Activated CD8-positive, alpha-beta memory T cell treated with anti-CD3 and anti-CD28 coated beads, Interleukin-2, amount 50 U/mL, for 24 hours (primary cell): ENCODE measurements around the gene CLMP.
"Not testable (repeated sequence)": the region's sequence is repeated elsewhere in the genome, so short reads cannot be mapped to it uniquely, and the experiment has no call there.

Experiments
- DNase-seq: peaks from one replicate; pipeline ENCODE4 v3.0.0-alpha.2; 2020; ENCODE audit errors: extremely low read depth

Gene CLMP

DNA sequence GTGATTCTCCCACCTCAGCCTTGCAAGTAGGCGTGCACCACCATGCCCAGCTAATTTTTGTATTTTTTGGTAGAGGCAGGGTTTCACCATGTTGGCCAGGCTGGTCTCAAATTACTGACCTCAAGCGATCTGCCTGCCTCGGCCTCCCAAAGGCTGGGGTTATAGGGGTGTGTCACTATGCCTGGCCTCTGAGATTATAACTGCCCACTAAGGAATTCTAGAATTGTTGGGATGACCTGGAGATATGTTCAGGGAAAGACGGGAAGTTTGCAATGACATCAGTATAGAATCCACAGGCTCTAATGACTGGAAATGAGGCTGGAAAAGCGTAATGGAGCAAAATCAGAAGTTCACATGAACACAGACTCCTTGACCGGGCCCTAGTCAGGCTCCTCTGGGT lies 62.2 kb downstream of the CLMP start:
- DNase-seq, result no peak

DNA sequence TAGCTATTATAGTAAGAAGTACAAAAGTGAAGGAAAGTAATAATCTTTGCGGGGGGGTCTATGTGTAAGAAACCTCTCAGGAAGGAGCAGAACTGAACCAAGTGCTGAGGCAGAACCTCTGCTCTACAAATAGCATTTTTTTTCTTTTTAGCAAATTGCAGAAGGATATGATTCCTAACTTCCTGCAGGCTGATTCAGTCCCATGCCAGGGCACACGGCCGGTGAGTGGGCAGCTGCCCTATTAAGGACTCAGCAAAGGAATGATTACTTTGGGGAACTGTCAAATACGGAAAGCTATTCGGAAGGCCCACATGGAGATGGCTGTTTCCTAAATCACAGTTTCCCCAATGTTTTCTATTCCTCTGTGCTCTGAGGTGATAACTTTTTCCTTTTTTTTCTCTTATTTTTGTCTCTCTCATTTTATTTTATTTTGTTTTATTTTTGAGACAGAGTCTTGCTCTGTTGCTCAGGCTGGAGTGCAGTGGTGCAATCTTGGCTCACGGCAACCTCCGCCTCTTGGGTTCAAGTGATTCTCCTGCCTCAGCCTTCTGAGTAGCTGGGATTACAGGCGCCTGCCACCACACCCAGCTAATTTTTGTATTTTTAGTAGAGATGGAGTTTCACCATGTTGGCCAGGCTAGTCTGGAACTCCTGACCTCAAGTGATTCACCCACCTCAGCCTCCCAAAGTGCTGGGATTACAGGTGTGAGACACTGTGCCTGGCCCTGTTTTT lies 62.8 kb downstream of the CLMP start:
- not testable (repeated sequence) for DNase-seq

DNA sequence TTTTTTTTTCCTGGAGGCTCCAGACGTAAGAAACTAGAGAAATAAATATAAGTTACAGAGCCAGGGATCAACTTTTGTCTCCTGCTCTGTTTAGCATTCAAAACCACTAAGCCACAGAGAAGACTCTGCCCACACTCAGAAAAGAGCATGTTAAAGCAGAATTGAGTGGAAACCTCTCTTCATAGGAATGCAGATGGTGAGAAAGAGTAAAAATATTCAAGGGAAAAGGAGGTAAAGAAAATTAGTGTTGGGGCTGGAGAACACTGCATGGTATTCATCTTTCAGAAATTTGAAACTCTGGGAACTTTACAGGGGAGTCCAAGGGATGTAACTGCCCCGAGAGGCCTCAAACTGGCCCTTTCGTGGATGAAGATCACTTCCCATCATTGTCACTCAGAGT lies 65.1 kb downstream of the CLMP start:
- no peak for DNase-seq

DNA sequence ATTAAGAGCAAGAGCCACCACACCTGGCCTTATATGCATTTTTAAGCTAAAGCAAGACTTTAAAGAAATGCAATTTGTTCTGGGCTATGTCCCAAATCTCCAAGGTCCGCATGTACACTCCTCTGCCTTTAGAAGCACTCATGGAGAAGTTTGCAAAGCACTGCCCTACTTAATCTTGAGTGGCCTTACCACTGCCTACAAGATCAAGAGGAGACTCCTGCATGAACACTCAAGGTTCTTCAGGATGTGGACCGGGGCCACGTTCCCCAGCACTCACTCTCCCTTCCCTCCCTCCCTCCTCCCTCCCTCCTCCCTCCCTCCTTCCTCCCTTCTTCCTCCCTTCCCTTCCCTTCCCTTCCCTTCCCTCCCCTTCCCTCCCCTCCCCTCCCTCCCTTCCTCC lies 69.9 kb downstream of the CLMP start:
- DNase-seq, result no peak

DNA sequence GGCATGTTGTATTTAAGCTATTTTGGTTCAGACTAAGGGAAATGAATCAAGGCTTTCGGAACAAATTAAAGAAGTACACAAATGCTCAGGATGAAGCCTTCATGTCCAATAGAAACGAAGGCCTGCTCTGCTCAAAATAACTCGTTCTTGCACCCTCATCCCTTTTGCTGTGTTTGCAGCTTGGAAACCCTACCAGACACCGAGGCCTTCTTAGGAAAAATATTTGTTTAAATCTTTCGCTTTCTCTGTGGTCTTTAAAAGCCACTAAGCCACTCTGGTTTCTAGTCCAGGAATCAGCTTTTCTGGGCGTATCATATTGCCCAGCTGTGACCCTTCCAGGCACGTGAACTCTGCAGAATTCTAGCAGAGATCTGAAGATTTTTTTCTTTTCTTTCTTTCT lies 72.2 kb downstream of the CLMP start:
- no peak for DNase-seq

DNA sequence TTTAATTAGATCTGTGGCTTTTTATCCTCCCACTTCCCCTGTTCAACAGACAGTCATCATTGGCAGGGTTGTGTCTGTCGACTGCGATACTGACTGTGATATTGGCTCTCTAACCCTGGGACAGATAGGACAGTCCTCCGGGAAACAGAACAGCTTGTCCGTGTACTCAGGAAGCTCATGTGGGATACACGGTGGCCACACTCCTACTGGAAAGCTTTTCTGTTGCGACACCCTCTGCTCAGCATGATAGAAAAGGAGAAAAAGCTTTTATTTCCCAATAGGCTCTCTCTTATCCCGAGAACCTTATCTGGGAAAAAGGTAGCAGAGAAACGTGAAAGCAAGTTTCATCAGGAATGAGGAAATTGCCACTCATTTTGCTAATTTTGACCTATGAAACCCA lies 72.7 kb downstream of the CLMP start:
- no peak for DNase-seq

DNA sequence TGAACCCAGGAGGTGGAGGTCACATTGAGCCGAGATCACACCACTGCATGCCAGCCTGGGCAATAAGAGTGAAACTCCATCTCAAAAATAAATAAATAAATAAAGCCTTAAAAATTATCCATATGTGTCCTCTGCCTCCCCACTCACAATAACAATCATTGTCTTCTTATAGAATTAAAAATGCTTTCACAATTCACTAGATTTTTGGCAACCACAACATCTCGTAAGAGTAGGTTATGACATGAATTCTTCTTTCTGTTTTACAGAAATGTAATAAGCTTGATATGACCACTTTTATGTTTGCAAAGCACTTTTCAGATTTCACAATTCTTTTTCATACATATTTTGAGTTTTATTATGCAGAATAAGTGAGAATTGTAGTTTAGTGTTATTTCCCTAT lies 78.6 kb downstream of the CLMP start:
- DNase-seq, result no peak

DNA sequence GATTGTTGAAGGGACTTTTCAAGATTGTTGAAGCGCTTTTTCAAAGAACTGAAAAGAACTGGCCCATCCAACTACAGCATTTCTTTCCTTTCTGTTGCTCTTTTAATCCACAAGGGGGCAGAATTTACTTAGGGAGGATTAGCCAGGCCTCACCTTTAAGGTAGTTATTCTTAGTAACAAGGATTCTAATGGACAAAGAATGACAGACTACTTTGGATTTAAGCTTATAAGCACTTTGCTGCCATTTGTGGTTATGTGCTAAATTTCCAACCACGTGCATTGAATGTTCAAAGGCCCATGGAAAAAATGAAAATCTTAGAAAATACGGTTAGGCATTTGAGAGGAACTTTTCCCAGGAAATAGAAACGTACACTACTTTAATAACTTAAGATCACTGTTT lies 83.6 kb downstream of the CLMP start:
- no peak for DNase-seq

DNA sequence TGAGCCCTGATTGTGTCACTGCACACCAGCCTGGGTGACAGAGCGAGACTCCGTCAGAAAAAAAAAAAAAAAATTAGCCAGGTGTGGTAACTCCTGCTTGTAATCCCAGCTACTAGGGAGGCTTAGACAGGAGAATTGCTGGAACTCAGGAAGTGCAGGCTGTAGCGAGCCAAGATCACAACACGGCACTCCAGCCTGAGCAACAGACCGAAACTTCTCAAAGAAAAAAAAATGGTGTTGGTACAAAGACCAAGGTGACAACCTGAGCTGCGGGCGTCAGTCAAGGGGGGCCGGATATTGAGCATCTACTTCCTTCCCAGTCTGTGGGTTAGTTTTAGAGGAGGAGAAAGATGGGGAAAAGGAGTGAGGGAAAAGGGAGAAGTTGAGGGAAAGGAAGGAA lies 84.7 kb downstream of the CLMP start:
- DNase-seq, result no peak

DNA sequence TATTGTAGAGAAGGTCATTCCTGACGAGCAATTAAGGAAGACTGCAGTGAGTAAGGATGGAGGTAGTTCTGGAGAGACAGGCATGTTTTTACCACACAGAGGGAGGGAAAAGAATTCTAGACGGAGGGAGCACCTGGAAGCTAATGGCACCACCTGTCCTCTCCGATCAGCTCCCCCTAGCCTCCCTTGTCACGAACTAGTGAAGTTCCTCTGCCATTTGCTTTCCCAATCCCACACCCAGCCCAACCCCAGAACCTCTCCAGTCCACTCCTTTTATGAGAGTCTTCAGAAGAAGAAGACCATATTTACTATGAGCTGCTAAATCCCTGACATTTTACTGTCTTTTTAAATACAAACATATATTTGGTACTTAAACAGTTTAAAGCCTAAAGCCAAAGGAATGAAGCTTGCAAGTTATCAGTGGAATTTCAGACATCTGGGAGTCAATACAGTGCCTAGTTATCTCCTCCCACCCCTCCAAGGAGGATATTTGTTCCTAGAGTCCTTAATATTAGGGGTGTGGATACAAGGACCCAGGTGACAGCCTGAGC lies 87.0 kb downstream of the CLMP start:
- no peak for DNase-seq

DNA sequence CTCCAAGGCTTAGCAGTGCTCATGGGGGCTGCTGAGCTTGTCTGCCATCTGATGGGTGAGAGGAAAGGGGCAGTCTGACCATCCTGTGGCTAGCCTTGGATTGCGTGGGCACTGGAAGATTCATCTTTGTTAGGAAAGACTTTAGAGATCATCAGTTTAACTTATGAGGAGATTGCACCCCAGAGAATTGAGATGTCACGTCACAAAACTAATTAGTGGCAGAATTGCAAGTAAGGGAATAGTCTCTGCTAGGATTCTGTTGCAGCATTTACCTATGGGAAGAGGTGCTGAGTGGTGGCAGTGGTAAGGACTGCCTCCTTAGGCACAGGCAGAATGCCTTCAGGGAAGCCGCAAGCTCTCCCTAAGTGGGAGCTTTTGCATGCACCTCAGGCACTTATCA lies 90.4 kb downstream of the CLMP start:
- no peak for DNase-seq

DNA sequence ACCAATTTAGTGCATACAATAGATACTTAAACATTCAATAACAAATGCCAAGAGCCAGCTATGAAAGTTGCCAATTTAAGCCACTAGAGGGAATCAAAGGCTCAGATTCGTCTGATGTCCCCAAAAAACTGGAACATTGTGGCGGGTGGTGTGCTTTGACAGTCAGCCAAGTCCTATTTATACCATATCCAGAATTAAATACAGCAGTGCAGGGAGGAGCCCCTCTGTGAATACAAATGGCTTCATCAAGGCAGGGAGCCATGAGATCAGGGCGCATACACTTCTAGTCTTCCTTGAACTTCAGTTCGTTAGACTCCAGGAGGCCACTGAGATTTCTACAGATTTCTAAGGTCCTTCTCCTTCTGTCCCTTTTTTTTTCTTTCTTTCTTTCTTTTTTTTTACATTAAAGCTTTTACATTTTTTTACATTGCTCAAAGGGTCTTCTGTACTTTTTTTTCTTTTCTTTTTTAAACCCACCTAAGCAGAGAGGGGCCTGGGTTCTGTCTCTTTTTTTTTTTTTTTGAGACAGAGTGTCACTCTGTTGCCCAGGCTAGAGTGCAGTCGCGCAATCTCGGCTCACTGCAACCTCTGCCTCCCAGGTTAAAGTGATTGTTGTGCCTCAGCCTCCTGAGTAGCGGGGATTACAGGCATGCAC lies 91.6 kb downstream of the CLMP start:
- DNase-seq, result no peak

DNA sequence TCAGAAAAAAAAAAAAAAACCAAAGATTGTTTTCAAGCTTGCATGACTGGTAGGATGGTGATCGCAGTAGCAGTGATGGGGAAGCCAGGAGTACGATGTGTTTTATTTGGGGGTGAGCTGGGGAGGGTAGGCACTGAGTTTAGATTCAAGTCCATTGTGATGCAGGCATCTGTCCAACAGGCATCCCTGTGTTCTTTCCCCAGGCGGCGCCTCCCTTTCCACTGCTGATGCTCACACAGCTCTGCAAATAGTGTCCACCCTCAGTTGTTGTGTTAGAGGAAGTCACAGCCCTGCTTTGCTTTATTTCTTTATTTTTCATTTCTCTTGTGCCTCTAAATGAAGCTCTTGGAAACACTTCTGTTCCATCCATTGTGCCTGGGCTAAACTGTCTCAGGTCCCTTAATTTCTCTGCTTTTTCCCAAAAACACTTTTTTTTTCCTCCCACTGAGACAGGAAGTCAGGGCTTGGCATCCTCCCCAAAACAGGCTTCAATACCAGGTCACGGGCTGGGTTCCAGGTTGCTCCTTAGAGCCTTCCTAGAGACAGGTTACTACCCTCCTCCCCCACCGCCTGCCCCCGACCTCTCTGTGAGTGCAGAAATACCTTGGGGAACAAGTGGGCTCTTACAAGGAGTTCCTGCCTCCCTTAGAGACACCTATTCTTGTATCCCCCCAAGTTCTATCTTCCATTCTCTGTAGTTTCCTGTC lies 94.5 kb downstream of the CLMP start:
- DNase-seq, result no peak

DNA sequence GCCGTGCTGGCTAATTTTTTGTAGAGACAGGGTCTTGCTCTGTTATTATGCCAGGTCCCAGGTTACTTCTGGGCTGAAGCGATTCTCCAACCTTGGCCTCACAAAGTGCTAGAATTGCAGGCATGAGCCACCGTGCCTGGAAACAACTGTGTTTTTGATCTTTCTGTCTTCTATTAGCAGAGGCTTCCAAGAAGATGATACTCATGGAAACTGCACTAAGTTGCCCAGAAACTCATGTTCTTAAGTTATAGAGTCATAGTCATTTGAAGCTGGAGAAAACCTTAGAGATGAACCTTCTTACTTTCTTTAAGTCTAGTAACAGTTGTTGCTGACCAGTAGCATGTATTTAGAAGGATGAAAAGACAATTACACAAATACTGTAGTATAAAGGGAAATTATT lies 96.1 kb downstream of the CLMP start:
- no peak for DNase-seq

DNA sequence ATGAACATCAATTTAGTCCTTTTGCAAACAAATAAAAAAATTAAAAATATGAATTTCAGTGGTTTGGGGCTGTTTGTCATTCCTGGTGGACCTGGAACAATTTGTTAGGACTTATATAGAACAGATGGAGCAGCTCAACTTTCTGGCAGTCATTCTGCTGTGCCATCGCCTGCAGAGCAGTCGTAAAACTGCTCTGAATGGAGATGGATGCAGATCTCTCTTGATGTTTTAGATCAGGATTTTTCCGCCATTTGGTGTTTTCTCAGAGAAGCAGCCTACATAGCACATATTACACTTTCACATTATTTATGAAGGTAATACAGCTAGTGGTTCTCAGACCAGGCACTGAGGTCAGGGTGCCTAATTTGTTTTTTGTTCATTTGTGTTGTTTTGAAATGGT lies 101.3 kb downstream of the CLMP start:
- no peak for DNase-seq

DNA sequence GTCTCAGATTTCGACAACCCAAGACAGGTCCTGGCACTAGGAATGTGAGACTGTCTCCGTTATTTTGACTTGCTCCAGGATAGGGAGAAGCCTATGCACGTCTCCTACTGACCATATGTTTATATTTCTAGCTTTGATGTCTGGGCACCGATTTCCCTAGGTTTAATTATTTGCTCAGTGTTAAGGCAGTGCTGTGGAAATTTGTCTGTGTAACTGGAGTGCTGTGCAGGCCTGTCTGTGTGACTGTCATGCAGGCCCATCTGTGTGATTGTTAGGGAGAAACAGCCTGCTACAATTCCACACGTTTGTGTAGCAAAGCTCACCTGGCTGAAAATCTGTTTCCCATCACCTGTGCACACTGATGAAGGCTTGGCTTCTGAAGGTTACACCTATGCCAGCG lies 103.5 kb downstream of the CLMP start:
- no peak for DNase-seq

DNA sequence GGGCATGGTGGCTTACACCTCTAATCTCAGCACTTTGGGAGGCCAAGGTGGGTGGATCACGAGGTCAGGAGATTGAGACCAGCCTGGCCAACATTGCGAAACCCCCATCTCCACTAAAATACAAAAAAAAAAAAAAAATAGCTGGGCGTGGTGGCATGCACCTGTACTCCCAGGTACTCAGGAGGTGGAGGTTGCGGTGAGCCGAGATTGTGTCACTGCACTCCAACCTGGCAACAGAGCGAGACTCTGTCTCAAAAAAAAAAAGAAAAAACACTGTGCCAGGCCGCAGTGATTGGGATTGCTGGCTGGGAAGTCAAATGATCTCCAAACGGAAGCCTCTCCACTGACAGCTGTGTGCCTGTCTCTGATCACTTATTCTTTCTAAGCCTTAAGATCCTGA lies 104.9 kb downstream of the CLMP start:
- DNase-seq, result not testable (repeated sequence)

DNA sequence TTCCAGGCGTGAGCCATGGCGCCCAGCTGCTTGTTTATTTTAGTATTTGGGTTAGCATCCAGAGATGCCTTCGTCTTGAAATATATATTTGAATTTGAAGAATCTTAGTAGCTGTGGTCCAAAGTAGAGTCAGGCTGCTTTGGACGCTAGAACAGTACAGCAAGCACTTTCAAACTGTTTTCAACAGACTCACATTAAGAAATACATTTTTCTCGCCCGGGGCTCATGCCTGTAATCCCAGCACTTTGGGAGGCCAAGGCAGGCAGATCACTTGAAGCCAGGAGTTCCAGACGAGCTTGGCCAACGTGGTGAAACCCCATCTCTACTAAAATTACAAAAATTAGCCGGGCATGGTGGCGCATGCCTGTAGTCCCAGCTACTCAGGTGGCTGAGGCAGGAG lies 106.2 kb downstream of the CLMP start:
- DNase-seq, result not testable (repeated sequence)

DNA sequence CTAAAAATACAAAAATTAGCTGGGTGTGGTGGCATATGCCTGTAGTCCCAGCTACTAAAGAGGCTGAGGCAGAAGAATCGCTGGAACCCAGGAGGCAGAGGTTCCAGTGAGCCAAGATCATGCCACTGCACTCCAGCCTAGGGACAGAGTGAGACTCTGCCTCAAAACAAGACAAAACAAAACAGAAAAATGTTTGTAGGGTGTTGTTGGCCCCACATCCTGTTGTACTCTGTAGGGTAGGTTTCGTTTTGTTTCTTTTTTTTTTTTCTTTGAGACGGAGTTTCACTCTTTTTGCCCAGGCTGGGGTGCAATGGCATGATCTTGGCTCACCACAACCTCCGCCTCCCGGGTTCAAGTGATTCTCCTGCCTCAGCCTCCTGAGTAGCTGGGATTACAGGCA lies 107.4 kb downstream of the CLMP start:
- DNase-seq, result not testable (repeated sequence)

DNA sequence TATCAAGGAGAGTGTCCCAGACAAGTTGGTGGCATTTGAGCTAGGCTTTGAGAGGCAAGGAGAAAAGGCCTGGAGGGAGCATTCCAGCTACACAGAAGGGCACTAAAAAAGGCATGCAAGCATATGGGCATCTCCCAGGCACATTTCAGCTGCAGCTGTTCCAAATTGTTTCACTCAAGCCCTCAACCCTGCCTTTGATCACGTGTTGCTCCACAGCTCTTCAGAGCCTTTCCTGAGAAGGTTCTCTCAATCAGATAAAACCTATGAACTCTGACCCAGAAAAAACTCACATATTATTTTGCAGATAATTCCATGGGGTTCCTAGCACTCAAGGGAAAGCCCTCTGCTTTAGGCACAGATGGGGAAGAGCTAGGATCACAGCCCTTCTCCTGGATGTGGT lies 108.7 kb downstream of the CLMP start:
- no peak for DNase-seq

DNA sequence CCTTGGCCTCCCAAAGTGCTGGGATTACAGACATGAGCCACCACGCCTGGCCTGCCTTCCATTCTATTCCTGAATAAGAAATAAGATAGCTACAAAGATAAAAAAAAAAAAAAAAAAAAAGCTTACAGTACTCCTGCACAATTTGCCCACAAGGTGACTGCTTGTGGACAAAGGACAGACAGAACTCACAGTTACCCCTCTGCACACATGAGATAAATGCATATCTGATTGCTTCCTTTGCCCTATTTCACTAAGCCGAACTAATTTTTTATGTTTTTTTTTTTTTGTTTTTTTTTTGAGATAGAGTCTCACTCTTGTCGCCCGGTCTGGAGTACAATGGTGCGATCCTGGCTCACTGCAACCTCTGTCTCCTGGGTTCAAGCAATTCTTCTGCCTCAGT lies 109.6 kb downstream of the CLMP start:
- DNase-seq, result no peak

DNA sequence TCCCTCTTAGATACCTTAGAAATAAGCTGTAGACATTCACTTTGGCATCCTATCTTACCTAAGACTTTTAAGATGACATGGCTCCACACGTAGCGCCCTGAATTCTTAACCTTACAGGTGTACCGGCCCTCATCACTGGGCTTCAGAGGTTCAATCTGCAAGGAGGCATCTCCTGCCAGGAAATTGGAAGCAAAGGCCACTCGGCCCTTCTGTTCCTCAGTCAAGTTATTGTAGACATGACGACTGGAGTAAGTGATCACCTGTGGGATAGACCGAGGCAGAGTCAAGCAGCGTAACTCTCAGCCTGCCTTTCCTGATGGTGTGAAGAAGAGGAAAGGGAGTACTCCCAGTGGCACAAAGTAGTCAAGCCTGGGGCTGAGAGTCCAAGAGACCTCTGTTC lies 110.6 kb downstream of the CLMP start:
- DNase-seq, result no peak

DNA sequence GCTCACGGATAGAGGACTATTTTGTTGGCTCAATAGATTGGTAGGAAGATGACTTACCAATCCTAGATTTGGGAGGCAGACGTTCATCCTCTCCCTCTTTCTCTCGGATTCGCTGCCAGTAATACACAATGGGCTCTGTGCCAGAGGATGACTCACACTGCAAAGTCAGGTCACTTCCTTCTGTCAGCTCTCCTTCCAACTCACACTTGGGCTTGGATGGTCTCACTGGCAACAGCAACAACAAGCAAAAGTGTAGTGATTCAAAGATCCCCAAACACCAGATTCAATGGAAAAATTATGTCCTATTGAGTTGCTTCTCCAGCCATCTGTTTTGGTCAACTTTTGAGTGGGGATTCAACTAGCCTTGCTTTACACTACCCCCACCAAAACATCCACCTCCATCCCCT lies 111.4 kb downstream of the CLMP start:
- no peak for DNase-seq
